ENCODE measurements around the gene LRRN2.

The LRRN2 gene

DNA sequence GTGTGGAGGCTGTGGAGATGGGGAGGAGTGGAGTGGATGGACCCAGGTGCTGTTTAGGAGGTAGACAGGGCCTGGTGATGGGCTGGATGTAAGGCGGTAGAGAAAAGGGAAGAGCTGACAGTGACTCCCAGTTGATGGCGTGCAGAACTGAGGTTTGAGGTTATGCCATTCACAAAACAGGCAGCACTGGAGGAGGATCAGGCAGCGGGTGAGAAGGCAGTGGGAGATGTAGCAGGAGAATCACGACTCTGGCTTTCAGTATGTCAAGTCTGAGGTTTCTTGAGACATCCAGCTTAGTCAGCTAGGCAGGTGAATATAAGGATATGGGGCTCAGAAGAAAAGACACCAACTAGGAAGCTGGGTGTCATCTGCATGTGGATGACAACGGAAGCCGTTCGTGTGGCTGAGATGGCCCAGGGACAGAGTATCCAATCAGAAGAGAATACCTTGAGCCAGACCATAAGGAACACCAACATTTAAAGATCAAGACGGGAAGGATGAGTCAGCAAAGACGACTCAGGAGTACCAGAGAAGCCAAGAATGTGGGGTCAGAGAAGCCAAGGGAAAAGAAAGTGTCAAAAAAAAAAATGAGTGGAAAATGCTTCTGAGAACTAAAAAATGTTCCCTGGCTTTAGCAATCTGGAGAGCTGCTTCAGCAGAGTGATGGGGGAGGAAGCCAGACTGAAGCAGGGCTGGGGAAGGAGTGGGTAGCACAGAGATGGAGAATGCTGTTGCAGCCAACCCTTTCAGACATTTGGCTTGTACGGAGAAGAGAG, 15.2 kb downstream of the LRRN2 start:
- DNase-seq (ENCODE audit: extremely low read depth, low read depth), result no peak
- no peak for TF ChIP-seq CTCF (IDR thresholded peaks at IDR 0.05; ENCODE audit: low read depth, low read length)

- TF ChIP-seq CTCF (IDR thresholded peaks at IDR 0.05; ENCODE audit: low read depth, low read length), result no peak
Observed at GRCh38 chr1:204669579-204669978, 16.0 kb downstream of the LRRN2 start.

GRCh38 chr1:204664384-204664651, 21.2 kb downstream of the LRRN2 start:
- no peak for TF ChIP-seq CTCF (IDR thresholded peaks at IDR 0.05; ENCODE audit: low read depth, low read length)
- no peak for DNase-seq (ENCODE audit: extremely low read depth, low read depth)

More at GRCh38 chr1:204669579-204669978, 16.0 kb downstream of the LRRN2 start:
- DNase-seq (ENCODE audit: extremely low read depth, low read depth), result no peak

GRCh38 chr1:204663644-204664383, 21.7 kb downstream of the LRRN2 start:
- no peak for DNase-seq (ENCODE audit: extremely low read depth, low read depth)
- TF ChIP-seq CTCF (IDR thresholded peaks at IDR 0.05; ENCODE audit: low read depth, low read length), result no peak

DNA sequence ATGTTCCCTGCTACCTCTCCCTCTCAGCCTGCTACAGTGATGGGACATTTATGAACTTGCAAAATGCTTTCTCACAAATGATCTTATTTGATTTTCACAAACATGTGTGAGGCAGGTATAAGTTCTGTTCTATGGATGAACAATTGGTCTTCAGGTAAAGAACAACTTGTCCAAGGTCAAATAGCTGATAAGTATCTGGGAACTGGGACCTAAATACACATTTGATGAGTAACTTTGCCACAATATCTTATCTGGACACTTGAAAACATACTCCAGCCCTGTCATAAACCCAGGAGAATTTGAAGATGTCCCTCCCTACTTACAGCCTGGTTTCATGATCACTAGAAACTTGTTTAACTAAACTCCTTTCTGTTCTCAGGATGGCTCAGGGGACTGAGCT, 23.0 kb downstream of the LRRN2 start:
- no peak for TF ChIP-seq CTCF (IDR thresholded peaks at IDR 0.05; ENCODE audit: low read depth, low read length)
- DNase-seq (ENCODE audit: extremely low read depth, low read depth), result no peak

- no peak for TF ChIP-seq CTCF (IDR thresholded peaks at IDR 0.05; ENCODE audit: low read depth, low read length)
- DNase-seq (ENCODE audit: extremely low read depth, low read depth), result peak; percentile 41
Observed at GRCh38 chr1:204660509-204660908, 25.0 kb downstream of the LRRN2 start.

GRCh38 chr1:204659056-204659455, 26.5 kb downstream of the LRRN2 start:
- TF ChIP-seq CTCF (IDR thresholded peaks at IDR 0.05; ENCODE audit: low read depth, low read length), result no peak
- DNase-seq (ENCODE audit: extremely low read depth, low read depth), result no peak

Data from AG09319 (cell line).